GM18508 (cell line): ENCODE measurements around the gene AMZ1.
"Not testable (repeated sequence)": the region's sequence is repeated elsewhere in the genome, so short reads cannot be mapped to it uniquely, and the experiment has no call there.

Source experiments
- ATAC-seq: cut with Tn5 transposase; IDR thresholded peaks from one replicate; pipeline ENCODE4 v1.9.1; 2021; ENCODE audit warnings: moderate number of reproducible peaks; ENCODE audit not compliant: insufficient read depth, unreplicated experiment

The AMZ1 gene

GRCh38 chr7:2709553-2710285 is 21.7 kb downstream of the AMZ1 start:
- no peak for ATAC-seq

DNA sequence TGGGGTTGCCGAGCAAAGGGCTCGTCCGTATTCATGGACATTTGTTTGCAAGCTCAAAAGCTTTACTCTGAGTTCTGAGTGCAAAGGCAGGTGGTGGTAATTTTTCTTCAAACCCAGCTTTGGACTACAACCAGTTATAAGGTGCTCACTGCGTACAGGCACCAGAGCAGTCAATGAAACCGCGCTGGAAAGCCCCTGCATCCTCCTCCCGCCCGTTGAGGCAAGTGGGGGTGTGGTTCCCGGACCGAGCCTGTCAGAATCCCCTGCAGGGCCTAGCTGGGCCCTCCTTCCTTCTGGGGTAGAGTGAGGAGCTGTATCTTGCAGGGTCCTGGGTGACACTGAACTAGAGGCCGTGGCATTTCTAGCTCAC is 22.3 kb downstream of the AMZ1 start:
- ATAC-seq = no peak

DNA sequence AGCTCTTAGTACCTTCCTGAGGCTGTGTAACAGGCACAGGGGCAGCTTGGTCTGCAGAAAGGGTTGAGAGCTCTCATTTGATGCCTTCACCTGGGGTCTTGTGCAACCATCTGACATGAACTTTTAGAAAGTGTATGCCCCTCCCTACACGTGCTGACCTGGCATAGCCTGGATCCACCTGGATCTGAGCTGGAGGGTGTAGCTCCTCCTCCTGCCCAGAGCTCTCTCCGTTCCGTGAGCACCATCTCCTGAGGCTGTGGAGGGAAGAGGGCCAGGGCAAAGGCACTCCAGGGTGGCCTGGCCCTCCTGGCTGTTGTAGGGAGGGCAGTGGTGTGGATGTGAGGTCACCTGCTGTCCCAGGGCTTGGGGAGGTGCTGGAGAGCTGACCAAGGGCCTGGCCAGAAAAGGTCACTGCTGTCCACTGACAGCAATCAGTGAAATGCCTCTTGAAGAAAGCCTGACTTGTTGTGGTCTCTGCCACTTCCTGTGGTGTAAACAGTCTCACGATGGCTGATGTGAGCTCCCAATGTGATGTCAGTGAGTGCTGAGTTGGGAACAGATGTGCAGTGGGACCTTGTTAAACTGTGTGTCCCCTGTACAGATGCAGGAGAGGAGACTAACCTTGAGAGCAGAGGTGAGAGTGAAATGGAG is 23.0 kb downstream of the AMZ1 start:
- ATAC-seq = peak; percentile 49

GRCh38 chr7:2711895-2712675 is 24.1 kb downstream of the AMZ1 start:
- no peak for ATAC-seq

DNA sequence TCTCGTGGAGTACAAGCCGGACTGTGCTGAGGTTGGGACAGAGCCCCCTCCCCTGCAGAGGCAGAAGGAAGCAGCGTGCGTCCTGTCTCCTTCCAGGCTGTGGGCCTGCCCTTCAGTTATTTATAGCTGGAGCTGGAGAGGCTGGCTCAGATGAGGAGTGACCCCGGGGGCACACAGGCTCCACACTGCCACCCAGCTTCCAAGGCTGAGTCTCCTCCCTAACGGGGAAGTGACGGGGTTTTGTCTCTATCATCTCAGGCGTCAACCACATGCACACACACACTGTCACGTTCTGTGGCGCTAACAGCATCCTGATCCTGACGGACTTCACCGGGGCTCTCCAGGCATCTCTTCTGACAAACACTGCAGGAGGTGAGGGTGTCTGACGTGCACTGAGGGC is 25.4 kb downstream of the AMZ1 start:
- no peak for ATAC-seq

DNA sequence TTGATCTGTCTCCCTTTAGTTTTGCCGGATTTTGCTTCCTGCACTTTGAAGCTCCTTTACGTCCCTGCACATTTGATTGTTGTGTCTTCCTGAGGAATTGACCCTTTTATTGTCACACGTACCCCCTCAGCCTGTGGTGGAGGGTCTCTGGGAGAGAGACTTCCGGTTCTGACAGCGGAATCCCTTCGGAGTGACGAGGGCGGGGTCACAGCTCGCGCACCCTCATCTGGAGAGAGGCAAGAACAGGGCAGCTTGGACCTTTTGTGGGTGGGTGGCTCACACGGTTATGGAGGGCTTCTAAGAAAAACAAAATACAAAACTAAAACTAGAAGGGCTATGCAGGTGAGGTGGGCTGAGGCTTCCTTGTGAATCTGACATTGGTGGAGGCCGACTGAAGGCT is 26.0 kb downstream of the AMZ1 start:
- ATAC-seq = no peak

DNA sequence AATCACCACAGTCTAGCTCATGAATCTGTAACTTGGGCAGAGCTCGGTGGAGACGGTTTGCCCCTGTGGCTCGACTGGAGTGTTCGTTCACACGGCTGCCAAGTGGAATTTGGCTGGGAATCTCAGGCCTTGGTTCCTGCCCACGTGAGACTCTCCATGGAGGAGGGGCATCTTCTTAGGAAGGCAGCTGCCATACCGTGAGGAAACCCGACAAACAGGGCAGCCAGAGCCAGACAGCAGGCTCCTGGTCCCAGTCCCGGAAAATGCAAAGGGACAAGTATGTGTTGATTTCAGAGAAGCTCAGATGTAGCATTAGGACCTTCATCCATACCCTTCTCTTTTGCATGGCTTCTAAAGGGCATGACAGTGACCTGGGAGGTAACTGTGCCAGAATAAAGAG is 26.6 kb downstream of the AMZ1 start:
- ATAC-seq = no peak

DNA sequence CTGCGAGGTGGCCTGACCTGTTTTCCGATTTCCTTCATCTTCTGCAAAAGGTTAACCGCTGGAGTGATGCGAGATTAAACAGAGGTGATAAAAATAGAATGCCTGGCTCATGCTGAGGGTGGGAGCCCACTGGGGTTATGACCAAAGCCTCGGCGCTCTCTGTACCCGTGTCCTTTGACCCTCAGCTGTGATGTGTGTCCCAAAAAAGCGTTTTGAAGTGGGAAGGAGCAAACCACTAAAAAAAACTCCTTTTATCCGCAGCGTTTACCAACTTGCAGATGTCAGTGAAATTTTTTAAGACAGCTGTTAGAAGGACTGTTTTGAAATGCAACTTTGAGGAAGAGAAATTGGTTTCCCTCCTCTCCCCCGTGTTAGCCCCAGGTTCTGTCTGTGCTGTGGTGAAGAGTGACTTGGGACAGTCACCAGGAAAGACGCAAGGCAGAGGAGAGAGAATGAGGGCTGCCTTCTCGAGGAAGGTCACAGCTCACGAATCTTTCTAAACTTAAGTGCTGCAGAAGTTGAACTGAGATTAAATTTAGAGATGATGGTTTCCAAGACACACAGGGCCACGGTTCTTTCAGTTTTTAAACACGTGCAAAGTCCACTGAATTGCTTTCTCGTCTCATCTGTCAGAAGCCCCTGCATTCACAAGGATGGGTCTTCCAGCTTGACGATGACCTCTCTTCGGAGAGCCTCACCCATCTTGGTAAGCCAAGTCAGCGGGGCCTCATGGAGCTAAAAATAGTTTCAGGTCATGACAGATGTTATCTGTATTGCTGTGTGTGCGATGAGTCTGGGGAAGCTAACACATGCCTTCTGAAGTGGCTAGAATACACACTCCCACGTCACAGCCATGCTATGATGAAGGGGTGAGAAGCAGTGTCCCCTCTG is 27.6 kb downstream of the AMZ1 start:
- ATAC-seq = no peak

DNA sequence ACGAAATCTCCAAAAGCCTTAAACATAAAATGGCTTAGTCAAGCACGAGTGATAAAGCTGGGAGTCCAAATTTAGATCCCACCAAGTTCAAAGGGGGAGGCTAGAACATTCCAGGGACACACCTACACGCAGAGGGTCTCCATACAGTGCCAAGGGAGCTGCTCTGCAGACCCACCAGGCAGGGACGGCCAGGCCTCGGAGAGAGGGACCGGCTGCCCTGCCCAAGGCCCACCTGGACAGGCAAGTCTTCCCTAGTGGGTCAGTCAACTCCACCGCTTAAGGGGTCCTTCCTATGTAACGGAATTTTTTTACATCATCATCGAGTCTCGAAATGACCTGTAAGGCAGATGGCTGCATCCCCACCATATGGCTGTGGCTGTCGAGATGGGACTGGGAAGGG is 28.5 kb downstream of the AMZ1 start:
- no peak for ATAC-seq

- ATAC-seq = no peak
Observed at GRCh38 chr7:2716906-2717292, 28.9 kb downstream of the AMZ1 start.

DNA sequence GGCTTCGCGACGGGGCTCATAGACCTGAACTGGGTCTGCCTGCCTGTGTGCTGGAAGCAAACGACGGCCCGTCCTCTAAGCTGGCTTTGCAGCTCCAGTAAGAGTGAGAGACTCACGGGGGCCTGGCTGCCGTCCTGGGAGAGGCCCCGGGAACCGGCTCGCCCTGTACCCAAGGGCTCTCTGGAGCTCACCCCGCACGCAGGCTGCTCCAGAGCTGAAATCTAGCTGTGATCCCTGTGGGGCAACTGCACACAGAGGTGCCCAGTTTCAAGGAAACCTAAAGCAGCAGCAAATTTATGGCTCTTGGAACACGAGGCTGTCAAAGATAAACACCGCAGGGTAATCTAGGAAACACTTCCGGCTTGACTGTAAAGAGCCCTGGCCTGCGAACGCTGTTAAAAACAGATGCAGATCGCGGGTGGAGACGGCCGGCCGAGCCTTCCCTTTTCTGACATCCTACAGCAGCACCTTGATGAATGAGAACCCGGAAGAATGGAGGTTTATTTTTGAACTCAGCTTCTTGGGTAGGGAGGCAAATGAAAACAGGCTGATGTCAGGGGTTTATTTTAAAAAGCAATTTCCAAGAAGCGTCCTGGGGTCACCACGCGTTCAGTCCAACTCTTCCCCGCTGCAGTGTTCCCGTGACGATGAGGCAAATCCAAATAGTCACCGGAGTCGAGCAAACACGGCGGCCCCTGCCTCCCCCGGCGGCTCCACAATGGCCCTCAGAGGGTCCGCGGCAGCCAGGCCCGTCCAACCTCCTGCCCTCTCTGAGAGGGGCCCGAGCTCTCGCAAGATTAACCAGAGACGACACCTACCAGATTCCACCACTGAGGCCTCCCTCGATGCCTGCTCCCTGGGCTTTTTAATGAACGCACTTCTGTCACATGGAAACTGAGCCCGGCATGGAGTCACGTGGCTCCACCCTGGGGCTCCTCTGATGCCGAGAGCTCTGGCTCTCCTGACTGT is 29.6 kb downstream of the AMZ1 start:
- no peak for ATAC-seq

- no peak for ATAC-seq
Observed at GRCh38 chr7:2718296-2718965, 30.4 kb downstream of the AMZ1 start.

- ATAC-seq = no peak
Observed at GRCh38 chr7:2719007-2719406, 31.0 kb downstream of the AMZ1 start.

- no peak for ATAC-seq
Observed at GRCh38 chr7:2720024-2720423, 32.0 kb downstream of the AMZ1 start.

DNA sequence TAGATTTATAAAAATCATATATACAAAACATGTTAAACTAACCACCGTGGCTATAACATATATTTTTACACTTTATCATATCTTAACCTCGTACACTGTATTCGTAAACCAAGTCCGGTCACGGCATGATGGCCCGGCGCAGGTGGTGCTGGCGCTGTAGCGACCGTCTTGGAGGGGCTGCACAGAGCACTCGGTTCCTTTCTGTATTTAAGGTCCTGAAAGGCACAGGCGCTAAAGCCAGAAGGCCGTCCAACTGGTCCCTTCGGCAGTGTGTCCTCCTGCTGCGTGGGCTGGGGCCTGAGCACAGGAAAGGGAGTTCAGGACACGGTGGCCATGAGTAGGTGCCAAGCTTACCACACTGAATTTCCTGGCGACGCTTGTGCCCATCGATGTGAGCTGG is 33.8 kb downstream of the AMZ1 start:
- no peak for ATAC-seq

- ATAC-seq = no peak
Observed at GRCh38 chr7:2722591-2722990, 34.6 kb downstream of the AMZ1 start.

DNA sequence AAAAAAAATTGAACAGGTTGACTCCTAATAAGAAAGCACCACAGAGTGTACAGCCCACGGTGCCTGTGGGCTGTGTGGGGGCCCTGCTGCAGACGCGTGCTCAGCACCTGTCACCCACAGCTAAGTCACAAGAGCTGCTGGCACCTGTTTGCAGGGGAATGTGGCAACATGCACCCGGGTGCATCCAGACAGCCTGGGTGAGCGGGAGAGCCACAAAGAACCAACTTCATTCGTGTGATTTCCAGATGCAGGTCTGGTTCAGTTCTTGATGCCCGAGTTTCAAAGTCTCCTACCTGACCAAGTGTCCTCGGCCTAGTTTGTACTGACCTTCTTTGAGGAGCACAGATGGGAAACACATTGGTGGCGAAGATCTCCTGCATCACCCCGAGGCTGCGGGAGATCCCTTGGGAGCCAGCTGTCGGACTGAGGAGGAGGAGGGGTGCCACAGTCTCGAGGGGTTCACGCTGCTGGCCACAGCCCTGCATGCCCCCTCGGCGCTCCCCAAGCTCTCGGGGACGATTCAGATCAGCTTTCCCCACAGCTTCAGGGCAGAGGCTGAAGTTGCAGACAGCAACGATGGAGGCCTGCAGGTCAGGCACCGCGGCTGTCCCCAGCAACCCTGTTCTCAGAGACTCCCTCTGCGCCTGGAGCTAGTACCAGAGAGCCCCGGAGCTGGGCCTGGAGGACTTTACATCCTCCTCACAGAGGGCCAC is 35.3 kb downstream of the AMZ1 start:
- no peak for ATAC-seq

GRCh38 chr7:2724036-2724435 is 36.0 kb downstream of the AMZ1 start:
- not testable (repeated sequence) for ATAC-seq
